ENCODE data around the gene FAM9A.

- TF ChIP-seq POLR2A (IDR thresholded peaks at IDR 0.05; ENCODE audit: insufficient read depth in 1 of 2, low read depth in 2 of 2, low read length in 2 of 2): no peak
- TF ChIP-seq KLF12 (CRISPR knock-in tag; IDR thresholded peaks at IDR 0.05; ENCODE audit: borderline replicate concordance): no peak
- no peak for TF ChIP-seq CTCF (CRISPR knock-in tag; IDR thresholded peaks at IDR 0.05)
- no peak for TF ChIP-seq GATA4 (IDR thresholded peaks at IDR 0.05; ENCODE audit: borderline replicate concordance, low read depth)
- no peak for TF ChIP-seq PRDM15 (CRISPR knock-in tag; IDR thresholded peaks at IDR 0.05)
- TF ChIP-seq, protein P1, sequence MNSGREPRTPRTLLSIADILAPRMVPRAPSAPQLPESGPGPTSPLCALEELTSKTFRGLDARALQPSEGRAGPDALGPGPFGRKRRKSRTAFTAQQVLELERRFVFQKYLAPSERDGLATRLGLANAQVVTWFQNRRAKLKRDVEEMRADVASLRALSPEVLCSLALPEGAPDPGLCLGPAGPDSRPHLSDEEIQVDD (CRISPR knock-in tag; IDR thresholded peaks at IDR 0.05; ENCODE audit: borderline replicate concordance): no peak
- no peak for TF ChIP-seq PATZ1 (CRISPR knock-in tag; IDR thresholded peaks at IDR 0.05)
- TF ChIP-seq CBX1 (IDR thresholded peaks at IDR 0.05; ENCODE audit: low read depth): no peak
- TF ChIP-seq, protein P2, sequence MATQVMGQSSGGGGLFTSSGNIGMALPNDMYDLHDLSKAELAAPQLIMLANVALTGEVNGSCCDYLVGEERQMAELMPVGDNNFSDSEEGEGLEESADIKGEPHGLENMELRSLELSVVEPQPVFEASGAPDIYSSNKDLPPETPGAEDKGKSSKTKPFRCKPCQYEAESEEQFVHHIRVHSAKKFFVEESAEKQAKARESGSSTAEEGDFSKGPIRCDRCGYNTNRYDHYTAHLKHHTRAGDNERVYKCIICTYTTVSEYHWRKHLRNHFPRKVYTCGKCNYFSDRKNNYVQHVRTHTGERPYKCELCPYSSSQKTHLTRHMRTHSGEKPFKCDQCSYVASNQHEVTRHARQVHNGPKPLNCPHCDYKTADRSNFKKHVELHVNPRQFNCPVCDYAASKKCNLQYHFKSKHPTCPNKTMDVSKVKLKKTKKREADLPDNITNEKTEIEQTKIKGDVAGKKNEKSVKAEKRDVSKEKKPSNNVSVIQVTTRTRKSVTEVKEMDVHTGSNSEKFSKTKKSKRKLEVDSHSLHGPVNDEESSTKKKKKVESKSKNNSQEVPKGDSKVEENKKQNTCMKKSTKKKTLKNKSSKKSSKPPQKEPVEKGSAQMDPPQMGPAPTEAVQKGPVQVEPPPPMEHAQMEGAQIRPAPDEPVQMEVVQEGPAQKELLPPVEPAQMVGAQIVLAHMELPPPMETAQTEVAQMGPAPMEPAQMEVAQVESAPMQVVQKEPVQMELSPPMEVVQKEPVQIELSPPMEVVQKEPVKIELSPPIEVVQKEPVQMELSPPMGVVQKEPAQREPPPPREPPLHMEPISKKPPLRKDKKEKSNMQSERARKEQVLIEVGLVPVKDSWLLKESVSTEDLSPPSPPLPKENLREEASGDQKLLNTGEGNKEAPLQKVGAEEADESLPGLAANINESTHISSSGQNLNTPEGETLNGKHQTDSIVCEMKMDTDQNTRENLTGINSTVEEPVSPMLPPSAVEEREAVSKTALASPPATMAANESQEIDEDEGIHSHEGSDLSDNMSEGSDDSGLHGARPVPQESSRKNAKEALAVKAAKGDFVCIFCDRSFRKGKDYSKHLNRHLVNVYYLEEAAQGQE (IDR thresholded peaks at IDR 0.05; ENCODE audit: borderline replicate concordance in 1 of 2, low read depth in 1 of 2, low read length in 2 of 2): no peak
Measured at GRCh38 chrX:8841911-8842310, 40.7 kb upstream of the FAM9A start.

Measured in HepG2 (cell line).